ENCODE data around the gene TPRN.
"Not testable (repeated sequence)": the region's sequence is repeated elsewhere in the genome, so short reads cannot be mapped to it uniquely, and the experiment has no call there.

The TPRN gene, protein sequence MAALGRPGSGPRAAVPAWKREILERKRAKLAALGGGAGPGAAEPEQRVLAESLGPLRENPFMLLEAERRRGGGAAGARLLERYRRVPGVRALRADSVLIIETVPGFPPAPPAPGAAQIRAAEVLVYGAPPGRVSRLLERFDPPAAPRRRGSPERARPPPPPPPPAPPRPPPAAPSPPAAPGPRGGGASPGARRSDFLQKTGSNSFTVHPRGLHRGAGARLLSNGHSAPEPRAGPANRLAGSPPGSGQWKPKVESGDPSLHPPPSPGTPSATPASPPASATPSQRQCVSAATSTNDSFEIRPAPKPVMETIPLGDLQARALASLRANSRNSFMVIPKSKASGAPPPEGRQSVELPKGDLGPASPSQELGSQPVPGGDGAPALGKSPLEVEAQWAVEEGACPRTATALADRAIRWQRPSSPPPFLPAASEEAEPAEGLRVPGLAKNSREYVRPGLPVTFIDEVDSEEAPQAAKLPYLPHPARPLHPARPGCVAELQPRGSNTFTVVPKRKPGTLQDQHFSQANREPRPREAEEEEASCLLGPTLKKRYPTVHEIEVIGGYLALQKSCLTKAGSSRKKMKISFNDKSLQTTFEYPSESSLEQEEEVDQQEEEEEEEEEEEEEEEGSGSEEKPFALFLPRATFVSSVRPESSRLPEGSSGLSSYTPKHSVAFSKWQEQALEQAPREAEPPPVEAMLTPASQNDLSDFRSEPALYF

GRCh38 chr9:137200311-137201204, at the start of gene TPRN:
Gene TPRN (minus strand): TSS chr9:137200741. CDS start chr9:137200711, 30 bp downstream.
- in situ Hi-C loops (cut with MboI; ENCODE audit: low sequenced_read_pairs): loop anchor here (25.0 kb wide), 1 partner anchor 413 kb away; the partner anchor contains the start of genes CCDC183 and TMEM141

DNA sequence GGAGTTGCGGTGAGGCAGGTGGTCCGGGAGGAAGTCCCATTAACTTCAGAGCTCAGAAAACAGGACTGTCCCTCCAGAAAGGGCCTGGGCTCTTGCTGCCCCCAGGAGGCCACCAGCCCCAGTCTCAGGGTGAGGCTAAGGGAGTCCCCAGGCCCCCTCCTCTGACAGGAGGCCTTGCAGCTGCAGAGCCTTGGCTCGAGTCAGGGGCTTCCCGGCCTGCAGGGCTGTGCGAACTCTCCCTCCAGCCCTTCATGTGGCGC, 47.3 kb upstream of the TPRN start:
- in situ Hi-C loops (cut with MboI; ENCODE audit: low sequenced_read_pairs): no loop called here

DNA sequence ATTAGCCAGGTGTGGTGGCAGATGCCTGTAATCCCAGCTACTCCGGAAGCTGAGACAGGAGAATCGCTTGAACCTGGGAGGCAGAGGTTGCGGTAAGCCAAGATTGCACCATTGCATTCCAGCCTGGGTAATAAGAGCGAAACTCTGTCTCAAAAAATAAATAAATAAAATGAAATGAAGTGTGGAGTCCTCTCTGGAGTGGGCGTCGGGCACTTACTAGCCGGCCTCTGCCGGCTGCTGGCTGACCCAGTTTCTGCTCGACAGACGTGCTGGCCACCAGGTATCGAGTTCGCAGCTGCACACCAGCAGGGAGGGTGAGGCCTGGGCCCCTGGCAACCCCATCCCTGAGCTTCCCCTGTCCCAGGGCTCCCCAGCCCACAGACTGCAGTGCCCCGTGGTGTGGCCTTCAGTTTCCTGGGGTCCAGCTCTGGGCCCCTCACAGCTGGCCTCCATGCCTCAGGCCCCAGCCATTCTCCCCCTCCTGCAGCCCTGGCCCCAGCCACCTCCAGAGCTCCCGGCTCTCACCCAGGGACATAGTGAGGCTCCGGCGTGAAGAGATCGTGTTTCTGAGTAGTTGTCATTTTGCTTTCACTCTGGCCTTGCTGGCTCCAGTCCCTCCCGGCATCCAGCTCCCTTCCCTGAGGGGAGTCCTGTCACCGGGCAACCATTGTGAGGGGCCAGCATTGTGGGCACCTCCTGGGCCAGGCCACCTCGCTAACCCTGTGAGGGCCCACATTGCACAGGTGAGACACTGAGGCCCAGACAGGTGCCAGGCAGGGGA, 46.8 kb upstream of the TPRN start:
- in situ Hi-C loops (cut with MboI; ENCODE audit: low sequenced_read_pairs): no loop called here

DNA sequence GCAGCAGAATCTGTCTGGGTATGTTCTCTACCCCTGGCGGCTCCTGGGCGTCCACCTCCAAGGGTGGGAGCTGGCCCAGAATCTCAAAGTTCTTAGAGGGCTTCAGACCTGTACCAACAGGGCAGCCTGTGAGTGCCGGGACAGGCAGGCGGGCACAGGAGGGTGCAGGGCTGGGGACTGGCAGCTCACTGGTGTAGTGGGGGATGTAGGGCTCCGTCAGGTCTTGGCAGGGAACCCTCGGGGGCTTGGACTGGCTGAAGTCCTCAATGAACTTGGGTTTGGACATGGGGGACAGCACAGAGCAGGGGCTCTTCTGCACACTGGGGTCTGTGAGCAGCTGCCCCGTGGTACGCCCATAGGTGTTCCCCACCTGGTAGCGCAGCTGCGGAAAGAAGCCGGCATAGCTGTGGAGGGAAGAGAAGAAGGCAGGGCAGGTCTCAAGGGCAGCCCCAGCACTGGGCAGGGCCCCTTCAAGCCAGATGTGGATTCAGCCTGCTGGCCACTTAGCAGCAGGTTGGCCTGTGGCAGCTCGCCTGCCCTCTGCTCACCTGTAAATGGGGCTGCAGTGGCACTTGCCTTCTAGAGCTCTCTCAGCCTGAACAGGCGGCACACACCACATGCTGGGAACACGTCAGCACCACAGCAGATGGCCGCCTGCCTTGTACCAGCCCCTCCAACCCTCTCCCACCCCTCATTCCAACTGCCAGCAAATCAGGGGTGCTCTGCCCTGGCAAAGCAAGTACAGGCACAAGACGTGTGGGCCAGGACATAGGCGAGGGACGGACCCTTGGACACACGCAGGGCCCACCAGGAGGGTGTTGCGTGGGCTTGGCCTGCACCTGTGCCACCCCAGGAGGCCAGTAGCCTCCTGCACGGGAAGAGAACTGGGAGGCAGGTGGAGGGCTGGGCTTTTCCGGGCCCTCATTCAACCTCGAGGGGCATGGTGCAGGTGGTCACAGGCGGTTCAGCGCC, 45.2 kb upstream of the TPRN start:
- in situ Hi-C loops (cut with MboI; ENCODE audit: low sequenced_read_pairs): no loop called here

DNA sequence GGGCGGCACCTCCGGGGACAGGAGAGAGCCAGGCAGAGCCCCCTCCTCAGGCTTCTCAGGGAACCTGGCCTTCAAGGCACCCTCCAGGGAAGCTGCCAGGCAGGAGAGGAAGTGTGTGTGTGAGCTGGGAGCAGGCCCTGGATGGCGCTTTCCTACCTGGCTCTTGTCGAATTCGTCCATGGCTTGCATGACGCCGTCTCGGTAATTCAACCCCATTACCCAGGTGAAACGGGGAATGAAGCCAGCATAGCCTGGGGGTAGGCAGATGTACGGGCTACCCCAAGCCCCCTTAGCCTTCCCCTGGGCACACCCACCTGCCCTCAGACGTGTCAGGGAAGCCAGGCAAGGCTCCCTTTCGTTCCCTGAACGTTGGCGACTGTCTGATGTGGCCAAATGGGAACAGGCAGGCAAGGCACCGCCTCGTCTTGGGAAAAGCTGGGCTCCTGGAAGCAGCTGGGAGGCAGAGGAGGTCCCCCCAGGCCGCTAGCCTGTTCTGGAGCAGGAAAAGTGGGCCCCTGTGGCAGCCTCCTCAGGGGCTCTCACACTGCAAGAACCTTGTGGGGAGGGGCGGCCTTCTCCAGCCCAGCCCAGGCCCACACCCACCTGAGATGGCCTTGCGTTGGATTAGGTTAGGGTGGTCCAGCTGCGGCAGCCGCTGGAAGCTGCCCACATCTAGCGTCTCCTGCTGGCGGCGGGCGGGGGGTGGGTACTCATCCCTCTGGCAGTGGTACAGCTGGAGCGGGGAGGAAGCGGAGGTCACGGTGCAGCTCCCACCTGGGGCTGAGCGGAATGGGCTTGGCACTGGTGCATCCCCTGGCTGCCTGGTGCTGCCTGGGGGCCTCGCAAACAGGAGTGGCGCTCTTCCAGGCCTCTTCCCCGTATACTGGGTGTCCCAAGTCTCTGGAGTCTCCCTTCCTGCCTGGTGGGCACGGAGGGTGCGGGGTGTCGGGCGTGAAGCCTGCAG, 44.2 kb upstream of the TPRN start:
- in situ Hi-C loops (cut with MboI; ENCODE audit: low sequenced_read_pairs): no loop called here

- in situ Hi-C loops (cut with MboI; ENCODE audit: low sequenced_read_pairs): no loop called here
Measured at GRCh38 chr9:137243626-137244485, 43.3 kb upstream of the TPRN start.

DNA sequence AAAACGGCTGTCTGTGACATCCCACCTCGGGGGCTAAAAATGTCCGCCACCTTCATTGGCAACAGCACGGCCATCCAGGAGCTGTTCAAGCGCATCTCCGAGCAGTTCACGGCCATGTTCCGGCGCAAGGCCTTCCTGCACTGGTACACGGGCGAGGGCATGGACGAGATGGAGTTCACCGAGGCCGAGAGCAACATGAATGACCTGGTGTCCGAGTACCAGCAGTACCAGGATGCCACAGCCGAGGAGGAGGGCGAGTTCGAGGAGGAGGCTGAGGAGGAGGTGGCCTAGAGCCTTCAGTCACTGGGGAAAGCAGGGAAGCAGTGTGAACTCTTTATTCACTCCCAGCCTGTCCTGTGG, 42.7 kb upstream of the TPRN start:
- in situ Hi-C loops (cut with MboI; ENCODE audit: low sequenced_read_pairs): not testable (repeated sequence)

- in situ Hi-C loops (cut with MboI; ENCODE audit: low sequenced_read_pairs): no loop called here
Measured at GRCh38 chr9:137242269-137243203, 42.0 kb upstream of the TPRN start.

DNA sequence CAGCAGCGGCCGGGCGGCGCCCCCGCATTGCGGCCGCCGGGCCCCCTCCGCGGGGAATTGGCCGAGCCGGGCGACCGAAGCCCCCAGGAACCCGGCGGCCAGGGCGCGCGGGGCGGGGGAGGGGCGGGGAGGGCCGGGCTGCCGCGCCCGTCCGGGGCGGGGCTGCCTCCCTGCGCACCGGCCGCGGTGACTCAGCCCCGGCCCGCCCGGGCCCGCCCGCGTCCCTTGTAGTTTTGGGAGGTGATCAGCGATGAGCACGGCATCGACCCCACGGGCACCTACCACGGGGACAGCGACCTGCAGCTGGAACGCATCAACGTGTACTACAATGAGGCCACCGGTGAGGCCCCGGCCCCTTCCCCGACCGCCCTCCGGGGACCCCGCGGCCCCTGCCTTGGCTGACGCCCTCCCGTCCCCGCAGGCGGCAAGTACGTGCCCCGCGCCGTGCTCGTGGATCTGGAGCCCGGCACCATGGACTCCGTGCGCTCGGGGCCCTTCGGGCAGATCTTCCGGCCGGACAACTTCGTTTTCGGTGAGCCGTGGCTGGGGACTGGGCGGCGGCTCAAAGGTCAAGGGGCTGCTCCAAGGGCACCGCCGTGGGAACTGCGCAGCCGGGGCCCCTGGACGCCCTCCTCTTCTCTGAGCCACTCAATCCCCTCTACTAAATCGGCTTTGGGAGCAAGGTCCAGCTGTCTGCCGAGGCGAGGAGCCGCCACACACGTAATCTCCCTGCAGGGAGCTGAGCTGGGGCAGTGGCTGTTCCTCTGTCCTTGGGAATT, 41.1 kb upstream of the TPRN start:
- in situ Hi-C loops (cut with MboI; ENCODE audit: low sequenced_read_pairs): no loop called here

- in situ Hi-C loops (cut with MboI; ENCODE audit: low sequenced_read_pairs): no loop called here
Measured at GRCh38 chr9:137240841-137241489, 40.4 kb upstream of the TPRN start, which contains the start of gene TUBB4B. Gene TUBB4B (plus strand): TSS chr9:137241287. CDS start chr9:137241361, 74 bp downstream.

GRCh38 chr9:137240318-137240840, 39.8 kb upstream of the TPRN start:
- in situ Hi-C loops (cut with MboI; ENCODE audit: low sequenced_read_pairs): no loop called here

GRCh38 chr9:137239541-137240200, 39.1 kb upstream of the TPRN start:
- in situ Hi-C loops (cut with MboI; ENCODE audit: low sequenced_read_pairs): not testable (repeated sequence)

GRCh38 chr9:137237759-137238726, 37.5 kb upstream of the TPRN start:
- in situ Hi-C loops (cut with MboI; ENCODE audit: low sequenced_read_pairs): no loop called here
